ENCODE data around the gene PNLDC1. TPM values are rescaled to one million over a fixed set of nuclear protein-coding genes. Genes with fewer than 3 reads are reported as not detected.

Gene PNLDC1
- total and polyA plus RNA-seq, 7 donors = 0.13 to 1.1 (median 0.71) TPM; not detected in 4

- Histone ChIP-seq H3K4me3 (no peak overlapping the region), H3K27ac (no peak overlapping the region), H3K36me3 (no peaks in the 10 kb centered on the region), H3K9me3 (no peaks in the 10 kb centered on the region), H3K4me1 (no peaks in the 10 kb centered on the region), H3K27me3 (no peaks in the 10 kb centered on the region)
- DNase-seq = no peak
- intact Hi-C loops (cut with DNase I) = no loop called here
- 48 to 63% methylated on average over 7 of the region's 7 CpGs for WGBS, 2 donors
- no peak for TF ChIP-seq EP300 (IDR thresholded peaks at IDR 0.05)
- no peak for TF ChIP-seq POLR2A (IDR thresholded peaks at IDR 0.05)
- TF ChIP-seq, protein P1, sequence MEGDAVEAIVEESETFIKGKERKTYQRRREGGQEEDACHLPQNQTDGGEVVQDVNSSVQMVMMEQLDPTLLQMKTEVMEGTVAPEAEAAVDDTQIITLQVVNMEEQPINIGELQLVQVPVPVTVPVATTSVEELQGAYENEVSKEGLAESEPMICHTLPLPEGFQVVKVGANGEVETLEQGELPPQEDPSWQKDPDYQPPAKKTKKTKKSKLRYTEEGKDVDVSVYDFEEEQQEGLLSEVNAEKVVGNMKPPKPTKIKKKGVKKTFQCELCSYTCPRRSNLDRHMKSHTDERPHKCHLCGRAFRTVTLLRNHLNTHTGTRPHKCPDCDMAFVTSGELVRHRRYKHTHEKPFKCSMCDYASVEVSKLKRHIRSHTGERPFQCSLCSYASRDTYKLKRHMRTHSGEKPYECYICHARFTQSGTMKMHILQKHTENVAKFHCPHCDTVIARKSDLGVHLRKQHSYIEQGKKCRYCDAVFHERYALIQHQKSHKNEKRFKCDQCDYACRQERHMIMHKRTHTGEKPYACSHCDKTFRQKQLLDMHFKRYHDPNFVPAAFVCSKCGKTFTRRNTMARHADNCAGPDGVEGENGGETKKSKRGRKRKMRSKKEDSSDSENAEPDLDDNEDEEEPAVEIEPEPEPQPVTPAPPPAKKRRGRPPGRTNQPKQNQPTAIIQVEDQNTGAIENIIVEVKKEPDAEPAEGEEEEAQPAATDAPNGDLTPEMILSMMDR (IDR thresholded peaks at IDR 0.05) = no peak
- TF ChIP-seq POLR2AphosphoS5 (IDR thresholded peaks at IDR 0.05) = no peak
These were observed 28.0 kb downstream of the PNLDC1 start for GRCh38 chr6:159828074-159828473.

DNA sequence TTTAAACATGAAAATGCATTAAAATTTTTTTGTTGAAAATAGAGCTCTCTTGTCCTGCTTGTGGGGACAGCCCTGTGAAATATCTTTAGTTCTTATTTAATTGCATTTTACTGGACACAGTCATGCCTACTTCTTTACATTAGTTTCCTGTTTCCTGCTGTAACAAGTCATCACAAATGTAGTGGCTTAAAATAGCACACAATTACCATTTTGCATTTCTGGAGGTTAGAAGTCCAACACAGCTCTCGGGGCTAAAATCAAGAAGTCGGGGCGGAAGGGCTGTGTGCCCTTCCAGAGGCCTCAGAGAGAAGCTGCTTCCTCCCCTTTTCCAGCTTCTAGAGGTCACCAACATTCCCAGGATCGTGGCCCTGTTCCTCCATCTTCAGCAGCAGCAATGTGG, 29.4 kb downstream of the PNLDC1 start:
- Histone ChIP-seq H3K36me3 (no peaks in the 10 kb centered on the region), H3K27me3 (no peaks in the 10 kb centered on the region), H3K27ac (no peak overlapping the region), H3K4me1 (no peaks in the 10 kb centered on the region), H3K9me3 (no peaks in the 10 kb centered on the region), H3K4me3 (no peak overlapping the region)
- whole genome bisulfite sequencing, 2 donors = 48 to 78% methylated on average over 4 of the region's 4 CpGs
- intact Hi-C loops (cut with DNase I) = no loop called here
- TF ChIP-seq POLR2AphosphoS5 (IDR thresholded peaks at IDR 0.05) = no peak
- TF ChIP-seq EP300 (IDR thresholded peaks at IDR 0.05) = no peak
- no peak for TF ChIP-seq POLR2A (IDR thresholded peaks at IDR 0.05)
- TF ChIP-seq, protein P1 (IDR thresholded peaks at IDR 0.05) = no peak
- no peak for DNase-seq

- Histone ChIP-seq H3K4me1 (no peaks in the 10 kb centered on the region), H3K4me3 (no peak overlapping the region), H3K9me3 (no peaks in the 10 kb centered on the region), H3K27me3 (peaks cover 0 to 7% (median 0%) of the 10 kb centered on the region in 3 donors), H3K36me3 (no peaks in the 10 kb centered on the region), H3K27ac (no peak overlapping the region)
- no peak for DNase-seq
- intact Hi-C loops (cut with DNase I) = no loop called here
- 68 to 73% methylated on average over 11 of the region's 11 CpGs for WGBS, 2 donors
- TF ChIP-seq, protein P1 (IDR thresholded peaks at IDR 0.05) = no peak
These were observed 30.7 kb downstream of the PNLDC1 start for GRCh38 chr6:159830501-159831372.

DNA sequence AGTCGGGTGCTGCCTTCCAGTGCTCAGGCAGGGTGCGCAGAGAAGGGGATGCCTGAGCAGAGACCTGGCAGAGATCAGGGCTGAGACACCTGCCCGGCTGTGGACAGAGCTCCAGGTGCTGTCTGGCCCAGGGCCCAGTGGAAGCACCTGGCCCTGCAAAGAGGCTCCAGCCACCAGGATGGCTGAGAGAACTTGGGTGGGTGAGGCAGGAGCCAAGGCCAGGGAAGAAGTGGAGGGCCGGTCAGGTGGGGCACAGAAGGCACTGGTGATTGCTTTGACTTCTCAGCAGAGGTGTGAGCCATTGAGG, 31.2 kb downstream of the PNLDC1 start:
- peaks cover 0 to 7% (median 0%) of the 10 kb centered on the region in 3 donors for H3K27me3 ChIP-seq
- 32 to 66% methylated on average over 4 of the region's 4 CpGs for WGBS, 2 donors
- H3K27ac ChIP-seq = no peak overlapping the region
- H3K9me3 ChIP-seq = no peaks in the 10 kb centered on the region
- no peak for DNase-seq
- intact Hi-C loops (cut with DNase I) = no loop called here
- no peaks in the 10 kb centered on the region for H3K36me3 ChIP-seq
- H3K4me3 ChIP-seq = no peak overlapping the region
- no peaks in the 10 kb centered on the region for H3K4me1 ChIP-seq
- no peak for TF ChIP-seq EP300 (IDR thresholded peaks at IDR 0.05)
- no peak for TF ChIP-seq POLR2A (IDR thresholded peaks at IDR 0.05)
- TF ChIP-seq, protein P1 (IDR thresholded peaks at IDR 0.05) = no peak
- TF ChIP-seq POLR2AphosphoS5 (IDR thresholded peaks at IDR 0.05) = no peak

- Histone ChIP-seq H3K9me3 (no peaks in the 10 kb centered on the region), H3K36me3 (no peaks in the 10 kb centered on the region), H3K27me3 (peaks cover 0 to 7% (median 0%) of the 10 kb centered on the region in 3 donors), H3K27ac (no peak overlapping the region), H3K4me1 (no peaks in the 10 kb centered on the region), H3K4me3 (no peak overlapping the region)
- TF ChIP-seq, protein P1 (IDR thresholded peaks at IDR 0.05) = no peak
- TF ChIP-seq POLR2AphosphoS5 (IDR thresholded peaks at IDR 0.05) (no peak), POLR2A (IDR thresholded peaks at IDR 0.05) (no peak), EP300 (IDR thresholded peaks at IDR 0.05) (no peak)
- no peak for DNase-seq
- intact Hi-C loops (cut with DNase I) = no loop called here
- 45 to 58% methylated on average over 4 of the region's 4 CpGs for WGBS, 2 donors
These were observed 32.9 kb downstream of the PNLDC1 start for GRCh38 chr6:159832946-159833345.

All from sigmoid colon (tissue), 7 donors.